Astrocyte (in vitro differentiated cells and primary cell): ENCODE measurements around the gene DNASE1L3. TPM values are rescaled to one million over a fixed set of nuclear protein-coding genes. Genes with fewer than 3 reads are reported as not detected.

Source experiments
- DNase-seq: peaks from one replicate; pipeline ENCODE4 v3.0.0-alpha.2; 2010; ENCODE audit warnings: low read depth
- FAIRE-seq: peaks from 2 replicates; lab custom pipeline; 2011; peaks lifted over from hg19 to GRCh38; lab: Jason Lieb, UNC
- H2AFZ ChIP-seq: 2 replicates; pipeline ENCODE4 v1.6.0; 2012; ENCODE audit warnings: low read depth, low read length, inconsistent platforms
- H3K27ac ChIP-seq: 2 replicates; pipeline ENCODE4 v1.5.1; 2011; ENCODE audit warnings: low read depth, low read length, inconsistent platforms
- H3K27me3 ChIP-seq: 2 replicates; pipeline ENCODE4 v1.6.0; 2011; ENCODE audit warnings: low read length, inconsistent platforms; ENCODE audit not compliant: insufficient read depth
- H3K36me3 ChIP-seq: 2 replicates; pipeline ENCODE4 v1.5.1; 2011; ENCODE audit warnings: low read length, inconsistent platforms; ENCODE audit not compliant: insufficient read depth
- H3K4me1 ChIP-seq: 2 replicates; pipeline ENCODE4 v1.5.1; 2011; ENCODE audit warnings: low read length, inconsistent platforms; ENCODE audit not compliant: insufficient read depth
- H3K4me2 ChIP-seq: 2 replicates; pipeline ENCODE4 v1.6.0; 2012; ENCODE audit warnings: low read length, inconsistent platforms
- H3K4me3 ChIP-seq: 2 replicates; pipeline ENCODE4 v1.5.1; 2011; ENCODE audit warnings: low read depth, mild to moderate bottlenecking, low read length, inconsistent platforms; ENCODE audit not compliant: insufficient read depth
- H3K79me2 ChIP-seq: 2 replicates; pipeline ENCODE4 v1.6.0; 2012; ENCODE audit warnings: mild to moderate bottlenecking, low read length, inconsistent platforms; ENCODE audit not compliant: insufficient read depth
- H3K9ac ChIP-seq: 2 replicates; pipeline ENCODE4 v1.6.0; 2012; ENCODE audit warnings: mild to moderate bottlenecking, low read length, inconsistent platforms
- H3K9me3 ChIP-seq: 2 replicates; pipeline ENCODE4 v1.5.1; 2012; ENCODE audit warnings: low read depth, mild to moderate bottlenecking, low read length, inconsistent platforms; ENCODE audit not compliant: insufficient read depth
- H4K20me1 ChIP-seq: 2 replicates; pipeline ENCODE4 v1.6.0; 2012; ENCODE audit warnings: low read length, inconsistent platforms; ENCODE audit not compliant: insufficient read depth
- H3K27ac Mint-ChIP-seq: one replicate; pipeline ENCODE4 v1.8.0; 2021; ENCODE audit warnings: mild to moderate bottlenecking, mixed read lengths; ENCODE audit not compliant: unreplicated experiment
- H3K27me3 Mint-ChIP-seq: one replicate; pipeline ENCODE4 v1.8.0; 2021; ENCODE audit warnings: low read depth, mixed read lengths; ENCODE audit not compliant: unreplicated experiment
- H3K36me3 Mint-ChIP-seq: one replicate; pipeline ENCODE4 v1.8.0; 2021; ENCODE audit warnings: low read depth, mixed read lengths; ENCODE audit not compliant: unreplicated experiment
- H3K4me1 Mint-ChIP-seq: one replicate; pipeline ENCODE4 v1.8.0; 2021; ENCODE audit warnings: low read depth, mixed read lengths; ENCODE audit not compliant: unreplicated experiment
- H3K4me3 Mint-ChIP-seq: one replicate; pipeline ENCODE4 v1.8.0; 2021; ENCODE audit warnings: mild to moderate bottlenecking, moderate library complexity, mixed read lengths; ENCODE audit not compliant: unreplicated experiment
- H3K9me3 Mint-ChIP-seq: one replicate; pipeline ENCODE4 v1.8.0; 2021; ENCODE audit warnings: mild to moderate bottlenecking, mixed read lengths; ENCODE audit not compliant: unreplicated experiment
- CTCF ChIP-seq: IDR thresholded peaks from 2 replicates; pipeline ENCODE4 v1.5.1; 2011; ENCODE audit warnings: low read depth, mild to moderate bottlenecking, inconsistent platforms, low read length, moderate library complexity; ENCODE audit not compliant: insufficient read depth
- EZH2 ChIP-seq: IDR thresholded peaks from 2 replicates; pipeline ENCODE4 v1.6.1; 2012; ENCODE audit warnings: mild to moderate bottlenecking, low read length, inconsistent platforms; ENCODE audit not compliant: insufficient read depth
- total RNA-seq: library from RNA; stranded (reverse); gene quantifications from 2 replicates; pipeline ENCODE4 v1.2.1, GENCODE V29; 2021

Gene DNASE1L3
- total RNA-seq, 1 donor from 2014 or later: not detected

- DNase-seq (no peak), FAIRE-seq (no peak)
- H3K27me3 ChIP-seq: no peaks in the 10 kb centered on the region
- Mint-ChIP-seq H3K27me3 (no peaks in the 10 kb centered on the region), H3K27ac (no peak overlapping the region), H3K4me1 (no peaks in the 10 kb centered on the region), H3K9me3 (no peaks in the 10 kb centered on the region), H3K36me3 (peaks cover 38% of the 10 kb centered on the region), H3K4me3 (no peak overlapping the region)
- H3K27ac ChIP-seq: no peak overlapping the region
- H3K79me2 ChIP-seq: no peaks in the 10 kb centered on the region
- H3K36me3 ChIP-seq: peaks cover 72% of the 10 kb centered on the region
- TF ChIP-seq CTCF (no peak), EZH2 (no peak)
- no peak overlapping the region for H3K4me3 ChIP-seq
- peaks cover 25% of the 10 kb centered on the region for H4K20me1 ChIP-seq
- no peaks in the 10 kb centered on the region for H3K9me3 ChIP-seq
- H3K4me1 ChIP-seq: no peaks in the 10 kb centered on the region
- H3K4me2 ChIP-seq: no peak overlapping the region
- H2AFZ ChIP-seq: no peak overlapping the region
- H3K9ac ChIP-seq: no peak overlapping the region
These were observed 54.9 kb downstream of the DNASE1L3 start for GRCh38 chr3:58155838-58156237.

GRCh38 chr3:58154626-58155449 lies 55.9 kb downstream of the DNASE1L3 start:
- Histone ChIP-seq H3K36me3 (peaks cover 75% of the 10 kb centered on the region), H3K4me1 (no peaks in the 10 kb centered on the region), H3K9me3 (no peaks in the 10 kb centered on the region), H2AFZ (no peak overlapping the region), H3K4me3 (no peak overlapping the region), H3K9ac (no peak overlapping the region), H4K20me1 (peaks cover 28% of the 10 kb centered on the region), H3K27me3 (no peaks in the 10 kb centered on the region), H3K4me2 (no peak overlapping the region), H3K27ac (no peak overlapping the region), H3K79me2 (no peaks in the 10 kb centered on the region)
- Mint-ChIP-seq H3K27ac (peak overlapping the region; percentile 78), H3K36me3 (peaks cover 31% of the 10 kb centered on the region), H3K27me3 (no peaks in the 10 kb centered on the region), H3K4me3 (no peak overlapping the region), H3K4me1 (no peaks in the 10 kb centered on the region), H3K9me3 (no peaks in the 10 kb centered on the region)
- DNase-seq (no peak), FAIRE-seq (no peak)
- TF ChIP-seq EZH2: no peak

GRCh38 chr3:58153371-58153770 lies 57.4 kb downstream of the DNASE1L3 start:
- DNase-seq (no peak), FAIRE-seq (no peak)
- Histone ChIP-seq H2AFZ (no peak overlapping the region), H3K36me3 (peaks cover 81% of the 10 kb centered on the region), H3K4me1 (no peaks in the 10 kb centered on the region), H3K4me3 (no peak overlapping the region), H3K79me2 (no peaks in the 10 kb centered on the region), H3K4me2 (no peak overlapping the region), H3K9ac (no peak overlapping the region), H3K27me3 (no peaks in the 10 kb centered on the region), H4K20me1 (peaks cover 34% of the 10 kb centered on the region), H3K27ac (no peak overlapping the region), H3K9me3 (no peaks in the 10 kb centered on the region)
- Mint-ChIP-seq H3K9me3 (no peaks in the 10 kb centered on the region), H3K4me1 (no peaks in the 10 kb centered on the region), H3K27me3 (no peaks in the 10 kb centered on the region), H3K4me3 (no peak overlapping the region), H3K27ac (no peak overlapping the region), H3K36me3 (peaks cover 40% of the 10 kb centered on the region)
- TF ChIP-seq CTCF (no peak), EZH2 (no peak)
